GM12892 (cell line): Measurements from ENCODE around the gene PDGFC.

Experiments
- POLR2A ChIP-seq: IDR thresholded peaks from 2 replicates; pipeline ENCODE4 v1.6.1; 2011; ENCODE audit warnings: low read depth, low read length, control low read depth
- TAF1 ChIP-seq: IDR thresholded peaks from 2 replicates; pipeline ENCODE4 v1.6.1; 2011; ENCODE audit warnings: low read depth, mild to moderate bottlenecking, control low read depth, low read length, borderline replicate concordance

- TF ChIP-seq TAF1 (no peak), POLR2A (no peak)
Measured at GRCh38 chr4:156778606-156779005, 193.0 kb downstream of the PDGFC start.
